ENCODE measurements around the gene CPA4.
"Not testable (repeated sequence)": the region's sequence is repeated elsewhere in the genome, so short reads cannot be mapped to it uniquely, and the experiment has no call there.

Gene CPA4
- total RNA-seq: 0 reads per million in 4 donors

GRCh38 chr7:130292682-130293257, at the start of gene CPA4:
Gene CPA4, plus strand, starts transcription at chr7:130293161. Its CDS starts 20 bp downstream, at chr7:130293181.
- no peak for DNase-seq

- DNase-seq: not testable (repeated sequence)
Observed at GRCh38 chr7:130243486-130243885, 49.5 kb upstream of the CPA4 start.

GRCh38 chr7:130246491-130246890, 46.5 kb upstream of the CPA4 start:
- not testable (repeated sequence) for DNase-seq

GRCh38 chr7:130248842-130249241, 44.1 kb upstream of the CPA4 start:
- DNase-seq: not testable (repeated sequence)

GRCh38 chr7:130249626-130250025, 43.3 kb upstream of the CPA4 start:
- not testable (repeated sequence) for DNase-seq

GRCh38 chr7:130254555-130254954, 38.4 kb upstream of the CPA4 start:
- DNase-seq: no peak

- DNase-seq: no peak
Observed at GRCh38 chr7:130256704-130257103, 36.3 kb upstream of the CPA4 start.

GRCh38 chr7:130258494-130259078, 34.4 kb upstream of the CPA4 start:
- no peak for DNase-seq

- DNase-seq: no peak
Observed at GRCh38 chr7:130262448-130262847, 30.5 kb upstream of the CPA4 start.

- no peak for DNase-seq
Observed at GRCh38 chr7:130263130-130263529, 29.8 kb upstream of the CPA4 start.

- DNase-seq: no peak
Observed at GRCh38 chr7:130266258-130266960, 26.6 kb upstream of the CPA4 start, which contains the start of gene CPA2. Gene CPA2, plus strand, starts transcription at chr7:130266863. Its CDS starts 19 bp downstream, at chr7:130266882.

- DNase-seq: no peak
Observed at GRCh38 chr7:130266961-130267321, 26.0 kb upstream of the CPA4 start.

GRCh38 chr7:130268463-130269317, 24.3 kb upstream of the CPA4 start:
- no peak for DNase-seq

GRCh38 chr7:130269318-130269694, 23.7 kb upstream of the CPA4 start:
- no peak for DNase-seq

GRCh38 chr7:130270947-130271800, 21.8 kb upstream of the CPA4 start:
- DNase-seq: no peak

- no peak for DNase-seq
Observed at GRCh38 chr7:130272381-130273080, 20.4 kb upstream of the CPA4 start.

GRCh38 chr7:130273081-130273932, 19.7 kb upstream of the CPA4 start:
- DNase-seq: no peak

- DNase-seq: no peak
Observed at GRCh38 chr7:130273933-130274255, 19.1 kb upstream of the CPA4 start.

- no peak for DNase-seq
Observed at GRCh38 chr7:130274296-130274695, 18.7 kb upstream of the CPA4 start.

GRCh38 chr7:130274983-130275591, 17.9 kb upstream of the CPA4 start:
- no peak for DNase-seq

Data from T-helper 1 cell (primary cell).